Stimulated activated CD4-positive, alpha-beta T cell treated with anti-CD3 and anti-CD28 coated beads, Interleukin-4, amount 100 ng/mL, for 1 hour (primary cell): ENCODE measurements around the gene SERPINA1.

Source experiments
- DNase-seq: peaks from one replicate; pipeline ENCODE4 v3.0.0-alpha.2; 2020

SERPINA1 gene

DNA sequence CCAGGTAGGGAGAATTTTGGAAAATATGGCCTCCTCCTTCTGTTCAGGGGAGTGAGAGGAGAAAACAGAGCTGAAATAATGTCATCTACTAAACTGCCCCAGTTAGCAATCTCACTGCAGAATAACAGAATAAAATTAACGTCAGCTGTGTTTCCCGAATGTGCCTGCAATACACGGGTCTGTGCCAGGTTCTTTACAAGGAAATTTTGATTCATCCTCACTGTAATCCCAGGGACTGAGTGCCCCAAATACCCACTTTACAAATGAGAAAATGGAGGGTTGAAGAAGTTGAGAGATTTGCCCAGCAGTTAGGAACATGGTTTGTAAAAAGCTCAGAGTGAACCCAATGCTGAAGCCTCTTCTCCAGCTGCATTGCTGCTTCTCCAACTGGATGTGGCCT lies 44.0 kb downstream of the SERPINA1 start:
- DNase-seq: no peak

DNA sequence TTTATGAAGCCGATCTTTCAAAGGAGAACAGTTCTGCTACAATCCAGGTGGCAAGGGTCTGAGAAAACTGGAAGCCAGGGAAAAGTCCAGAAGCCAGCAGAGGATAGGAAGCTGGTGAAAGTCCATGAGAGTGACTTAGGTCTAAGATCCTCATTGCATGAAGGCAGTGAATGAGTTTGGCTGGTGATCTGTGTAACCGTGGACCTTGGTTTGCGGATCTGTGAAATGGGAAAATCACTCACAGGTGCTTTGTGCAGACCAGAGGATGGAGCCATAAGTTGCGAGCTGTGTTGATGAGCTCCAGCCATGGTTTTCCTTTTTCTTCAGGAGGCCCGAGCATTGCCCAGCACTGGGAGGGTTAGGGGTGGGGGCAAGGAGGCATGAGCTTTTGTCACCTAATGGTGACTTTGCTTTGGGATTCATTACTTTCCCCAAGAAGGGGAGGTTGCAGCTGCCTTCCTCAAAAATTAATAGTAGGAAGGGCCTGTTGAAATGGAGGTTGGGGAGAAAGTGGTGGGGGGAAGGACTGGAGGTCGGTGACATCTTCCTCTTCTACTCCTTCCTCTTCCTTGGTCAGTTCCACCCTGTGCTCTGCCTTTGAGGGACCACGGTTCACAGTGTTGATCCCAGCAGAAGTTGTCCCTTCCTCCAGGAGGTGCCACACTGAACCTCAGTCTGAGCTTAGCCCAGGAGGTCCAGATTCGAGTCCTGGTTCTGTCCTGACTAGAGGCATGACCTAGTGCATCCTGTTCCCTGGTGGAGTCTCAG lies 45.0 kb downstream of the SERPINA1 start:
- DNase-seq: no peak

DNA sequence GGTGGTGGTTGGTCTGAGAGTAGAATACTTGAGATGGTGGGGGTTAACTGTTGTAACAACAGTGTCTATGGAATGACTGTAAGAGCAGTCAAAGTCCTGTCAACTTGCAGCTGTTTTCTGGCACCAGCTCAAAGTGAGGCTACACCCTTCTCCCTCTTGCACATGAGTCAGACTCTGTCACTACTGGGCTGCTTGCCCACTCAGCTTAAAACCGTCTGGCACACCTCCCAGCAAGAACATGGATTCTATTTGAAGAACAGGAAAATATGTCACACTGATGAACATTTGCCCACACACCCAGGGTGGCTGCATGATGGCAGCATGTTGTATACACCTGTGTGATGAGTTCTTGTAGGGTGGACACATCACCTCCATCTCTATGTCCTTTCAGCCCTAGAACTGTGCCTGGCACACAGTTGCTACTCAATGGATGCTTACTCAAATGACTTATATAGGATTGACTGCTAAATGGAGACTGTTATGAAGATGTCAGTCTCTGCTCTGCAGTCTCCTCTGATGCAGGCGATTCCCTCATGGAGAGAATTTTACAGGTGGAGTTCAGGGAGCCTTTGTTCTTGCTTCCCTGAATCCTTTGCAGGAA lies 46.0 kb downstream of the SERPINA1 start:
- DNase-seq: peak; percentile 11

DNA sequence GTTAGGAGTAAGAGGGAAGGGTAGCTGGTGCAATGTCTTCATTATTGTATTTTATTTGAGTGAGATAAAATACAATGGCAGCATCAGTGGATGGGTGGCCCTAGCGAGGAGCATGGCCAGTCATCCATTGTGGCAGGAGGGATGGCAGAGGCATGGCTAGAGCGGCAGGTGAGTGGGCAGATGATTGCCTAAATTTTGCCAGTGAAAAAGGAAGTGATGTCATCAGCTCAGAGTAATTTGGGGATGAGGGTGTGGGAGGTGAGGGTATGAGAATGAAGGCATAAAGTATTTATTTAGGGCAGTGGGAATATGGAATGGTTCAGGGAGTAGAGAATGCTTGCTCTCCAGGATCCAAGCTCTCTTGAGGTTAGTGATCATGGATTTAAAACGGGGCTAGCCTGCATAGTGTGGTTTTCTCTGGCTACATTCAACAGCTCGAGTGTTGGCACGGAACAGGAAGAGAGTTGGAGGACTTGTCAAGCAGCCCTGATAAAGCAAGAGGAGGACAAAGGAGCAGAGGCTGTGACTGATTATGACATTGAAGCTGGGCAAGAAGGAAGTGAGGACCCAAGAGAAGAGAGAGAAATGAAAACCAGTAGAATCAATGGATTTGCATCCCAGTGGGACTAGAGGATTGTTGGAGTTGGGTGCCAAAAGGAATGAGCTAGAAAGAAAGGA lies 46.6 kb downstream of the SERPINA1 start:
- no peak for DNase-seq

DNA sequence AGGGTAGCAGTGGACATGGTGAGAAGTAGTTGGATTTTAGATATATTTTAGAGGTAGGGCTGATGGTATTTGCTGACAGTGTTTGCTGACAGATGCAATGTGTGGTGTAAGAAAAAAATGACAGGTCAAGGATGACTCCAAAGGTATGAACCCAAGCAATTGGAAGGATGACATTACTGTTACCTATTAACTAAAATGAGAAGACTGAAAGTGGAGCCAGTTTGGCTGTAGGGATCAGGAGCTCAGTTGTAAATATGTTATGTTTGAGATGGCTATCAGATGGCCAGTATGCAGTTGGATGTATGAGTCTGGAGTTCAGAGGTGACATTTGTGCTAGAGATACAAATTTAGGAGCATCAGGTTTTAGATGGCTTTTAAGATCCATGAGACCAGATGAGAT lies 47.9 kb downstream of the SERPINA1 start:
- DNase-seq: no peak

DNA sequence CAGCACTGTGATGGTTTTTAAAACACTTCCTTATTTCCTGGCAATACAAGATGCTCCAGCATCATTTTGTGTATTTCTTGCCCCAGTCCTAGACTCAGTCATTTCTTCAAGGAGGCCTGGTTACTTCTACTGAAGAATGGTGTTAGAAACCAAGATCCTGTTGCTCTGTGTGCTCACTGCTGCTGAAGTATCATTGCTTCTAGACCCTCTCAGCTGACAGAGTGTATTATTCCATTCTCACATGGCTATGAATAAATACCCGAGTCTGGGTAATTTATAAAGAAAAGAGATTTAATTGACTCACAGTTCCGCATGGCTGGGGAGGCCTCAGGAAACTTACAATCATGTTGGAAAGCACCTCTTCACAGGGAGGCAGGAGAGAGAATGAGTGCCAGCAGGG lies 50.4 kb downstream of the SERPINA1 start:
- no peak for DNase-seq

- DNase-seq: no peak
These were observed 51.1 kb downstream of the SERPINA1 start for GRCh38 chr14:94337274-94337673.

GRCh38 chr14:94334872-94335271 lies 53.5 kb downstream of the SERPINA1 start:
- no peak for DNase-seq

GRCh38 chr14:94332587-94332986 lies 55.8 kb downstream of the SERPINA1 start:
- DNase-seq: no peak

DNA sequence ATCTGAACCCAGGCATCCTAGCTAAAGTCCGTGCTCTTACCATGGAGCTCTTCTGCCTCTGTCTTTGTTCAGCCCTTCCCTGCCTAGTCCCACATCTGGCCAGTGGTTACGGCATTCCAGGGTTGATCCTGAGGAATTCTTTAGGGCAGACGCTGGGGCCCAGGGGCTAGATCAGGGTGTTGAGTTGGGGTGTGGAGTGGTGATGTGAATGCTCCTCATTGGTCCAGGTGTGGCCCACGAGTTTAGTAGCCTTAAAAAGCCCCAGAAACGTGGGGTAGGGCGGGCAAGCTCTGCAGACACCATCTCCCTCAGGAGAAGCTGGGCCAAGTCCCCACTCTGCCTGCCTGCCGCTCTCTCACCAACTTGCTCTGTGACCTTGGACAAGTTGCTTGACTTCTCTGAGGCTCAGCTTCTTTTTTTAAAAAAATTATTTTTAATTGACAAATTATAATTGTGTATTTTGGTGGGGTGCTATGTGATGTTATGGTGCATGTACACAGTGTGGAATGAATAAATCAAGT lies 56.3 kb downstream of the SERPINA1 start:
- DNase-seq: no peak

DNA sequence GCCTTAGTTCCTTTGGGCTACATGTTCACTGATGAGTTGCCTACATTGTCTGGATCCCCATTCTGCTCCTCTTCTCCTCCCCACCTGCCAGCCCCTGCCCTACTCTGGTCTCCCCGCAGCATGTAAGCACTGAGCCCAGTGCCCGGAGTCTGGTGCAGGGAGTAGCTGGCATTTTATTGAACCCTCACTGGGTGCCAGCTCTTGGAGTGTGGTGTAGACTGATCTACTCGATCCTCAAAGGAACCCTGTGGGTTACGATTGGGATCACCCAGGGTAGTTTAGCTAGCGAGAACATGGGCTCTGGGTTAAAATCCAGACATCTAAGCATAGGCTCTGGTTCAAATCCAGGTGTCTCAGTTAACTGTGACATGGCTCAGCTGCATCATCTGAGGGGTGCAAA lies 56.9 kb downstream of the SERPINA1 start:
- no peak for DNase-seq

DNA sequence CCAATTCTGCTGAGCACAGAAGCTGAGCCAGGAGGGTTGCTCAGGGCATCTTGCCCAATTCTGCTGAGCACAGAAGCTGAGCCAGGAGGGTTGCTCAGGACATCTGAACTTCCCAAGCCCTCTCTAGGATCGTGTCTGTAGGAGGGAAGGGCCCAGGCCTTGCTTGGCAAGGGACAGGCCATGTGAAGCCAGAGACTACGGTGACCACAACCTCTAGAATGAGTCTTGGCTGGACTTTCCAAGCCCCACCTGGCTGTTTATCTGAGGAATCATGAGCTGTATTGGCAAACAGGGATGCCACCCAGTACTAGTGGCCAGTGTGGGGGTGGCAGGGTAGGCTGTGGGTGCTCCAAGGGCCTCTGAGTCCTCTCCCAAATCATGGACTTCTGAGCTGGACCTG lies 57.5 kb downstream of the SERPINA1 start:
- DNase-seq: no peak

GRCh38 chr14:94330432-94330831 lies 58.0 kb downstream of the SERPINA1 start:
- no peak for DNase-seq

DNA sequence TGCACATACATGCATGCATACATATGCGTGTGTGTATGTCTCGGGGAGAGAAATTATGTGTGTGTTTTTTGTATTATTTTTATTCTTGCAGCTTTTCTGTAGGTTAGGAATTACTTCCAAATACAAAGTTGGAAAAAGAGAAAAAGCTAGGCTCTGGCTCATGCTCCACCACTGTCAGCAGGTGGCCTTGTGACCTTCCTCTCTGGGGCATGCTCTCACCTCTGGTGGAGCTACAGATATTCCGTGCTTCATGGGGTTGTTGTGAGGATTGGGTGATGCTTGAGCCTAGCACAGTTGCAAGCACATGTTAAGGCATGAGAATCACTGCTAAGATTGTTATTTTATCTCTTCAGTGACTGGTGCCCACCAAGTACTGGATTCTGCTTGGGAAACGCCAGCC lies 58.5 kb downstream of the SERPINA1 start:
- no peak for DNase-seq

GRCh38 chr14:94328196-94328595 lies 60.2 kb downstream of the SERPINA1 start:
- DNase-seq: no peak
